GM23338 (cell line): ENCODE data around the gene FAM81A. TPM values are rescaled to one million over a fixed set of nuclear protein-coding genes. Genes with fewer than 3 reads are reported as not detected.

Experiments used
- ATAC-seq: fragments of 200-7000 bp; cut with Tn5 transposase; 3 replicates; pipeline ENCODE4 v1.9.1; 2020
- DNase-seq: peaks from one replicate; pipeline ENCODE4 v3.0.0-alpha.2; 2015; ENCODE audit warnings: low spot score
- H2AFZ ChIP-seq: fragments of 200-600 bp; sonication (generic); 2 replicates; pipeline ENCODE4 v1.8.0; 2016; ENCODE audit warnings: antibody characterized with exemption, mild to moderate bottlenecking, moderate library complexity
- H3F3A ChIP-seq: fragments of 200-600 bp; sonication (generic); replicated peaks from 2 replicates; pipeline ENCODE4 v1.8.0; 2017; ENCODE audit warnings: antibody characterized with exemption, mixed run types, low read depth
- H3K27ac ChIP-seq: fragments of 200-600 bp; sonication (generic); 2 replicates; pipeline ENCODE4 v1.6.1; 2016; ENCODE audit warnings: low read depth
- H3K27me3 ChIP-seq: fragments of 200-600 bp; sonication (generic); 2 replicates; pipeline ENCODE4 v1.8.0; 2016; ENCODE audit warnings: mild to moderate bottlenecking, mixed run types, moderate library complexity; ENCODE audit not compliant: insufficient read depth
- H3K36me3 ChIP-seq: fragments of 200-600 bp; sonication (generic); 2 replicates; pipeline ENCODE4 v1.8.0; 2016; ENCODE audit warnings: mild to moderate bottlenecking; ENCODE audit not compliant: insufficient read depth
- H3K4me1 ChIP-seq: fragments of 200-600 bp; sonication (generic); 2 replicates; pipeline ENCODE4 v1.8.0; 2016; ENCODE audit warnings: mild to moderate bottlenecking, moderate library complexity; ENCODE audit not compliant: insufficient read depth
- H3K4me2 ChIP-seq: fragments of 200-600 bp; sonication (generic); 2 replicates; pipeline ENCODE4 v1.7.1; 2017; ENCODE audit warnings: mixed run types
- H3K4me3 ChIP-seq: fragments of 200-600 bp; sonication (generic); 2 replicates; pipeline ENCODE4 v1.6.1; 2016; ENCODE audit warnings: mixed run types
- H3K79me2 ChIP-seq: fragments of 200-600 bp; sonication (generic); replicated peaks from 2 replicates; pipeline ENCODE4 v1.8.0; 2017; ENCODE audit warnings: mild to moderate bottlenecking; ENCODE audit not compliant: insufficient read depth
- H3K9me2 ChIP-seq: fragments of 200-600 bp; sonication (generic); 2 replicates; pipeline ENCODE4 v1.8.0; 2017; ENCODE audit not compliant: insufficient read depth
- H4K20me1 ChIP-seq: fragments of 200-600 bp; sonication (generic); replicated peaks from 2 replicates; pipeline ENCODE4 v1.8.0; 2017; ENCODE audit warnings: mild to moderate bottlenecking; ENCODE audit not compliant: insufficient read depth
- H3K27ac Mint-ChIP-seq: 2 replicates; pipeline ENCODE4 v1.8.0; 2020; ENCODE audit warnings: inconsistent platforms, mild to moderate bottlenecking, moderate library complexity, mixed read lengths
- H3K27me3 Mint-ChIP-seq: 3 replicates; pipeline ENCODE4 v1.8.0; 2022; ENCODE audit warnings: low read depth, mild to moderate bottlenecking, moderate library complexity, mixed read lengths, inconsistent platforms; ENCODE audit not compliant: insufficient read depth, poor library complexity
- H3K36me3 Mint-ChIP-seq: 3 replicates; pipeline ENCODE4 v1.8.0; 2021; ENCODE audit warnings: low read depth, mild to moderate bottlenecking, inconsistent platforms, moderate library complexity, mixed read lengths
- H3K4me1 Mint-ChIP-seq: 3 replicates; pipeline ENCODE4 v1.8.0; 2020; ENCODE audit warnings: mild to moderate bottlenecking, inconsistent platforms, mixed read lengths
- H3K4me3 Mint-ChIP-seq: 3 replicates; pipeline ENCODE4 v1.8.0; 2021; ENCODE audit warnings: moderate library complexity, mild to moderate bottlenecking, inconsistent platforms, mixed read lengths
- H3K9me3 Mint-ChIP-seq: 3 replicates; pipeline ENCODE4 v1.8.0; 2020; ENCODE audit warnings: moderate library complexity, mild to moderate bottlenecking, inconsistent platforms, mixed read lengths
- CREB1 ChIP-seq: fragments of 250-450 bp; sonication (Bioruptor Pico); IDR thresholded peaks from 2 replicates; pipeline ENCODE4 v1.5.0; 2020; ENCODE audit warnings: low read depth, mild to moderate bottlenecking, moderate library complexity
- EZH2 ChIP-seq: fragments of 200-600 bp; sonication (generic); IDR thresholded peaks from one replicate; pipeline ENCODE4 v1.8.0; 2017; ENCODE audit warnings: antibody characterized with exemption, mild to moderate bottlenecking, low read depth; ENCODE audit not compliant: unreplicated experiment
- EZH2phosphoT487 ChIP-seq: fragments of 200-600 bp; sonication (generic); IDR thresholded peaks from one replicate; pipeline ENCODE4 v1.8.1; 2018; ENCODE audit warnings: antibody characterized with exemption; ENCODE audit not compliant: unreplicated experiment
- JUNB ChIP-seq: IDR thresholded peaks from one replicate; pipeline ENCODE4 v1.6.1; 2016; ENCODE audit warnings: antibody characterized with exemption; ENCODE audit not compliant: unreplicated experiment
- NANOG ChIP-seq: IDR thresholded peaks from 2 replicates; pipeline ENCODE4 v1.6.1; 2016; ENCODE audit warnings: antibody characterized with exemption, borderline replicate concordance
- STAT1 ChIP-seq: IDR thresholded peaks from one replicate; pipeline ENCODE4 v1.6.1; 2016; ENCODE audit warnings: antibody characterized with exemption; ENCODE audit not compliant: unreplicated experiment
- ZNF114 ChIP-seq: fragments of 250-450 bp; sonication (Bioruptor Pico); IDR thresholded peaks from 2 replicates; pipeline ENCODE4 v1.5.0; 2020; ENCODE audit warnings: mild to moderate bottlenecking, moderate library complexity
- polyA plus RNA-seq: library from polyadenylated mRNA; unstranded; fragments of >200 nt; fragmentation: Nextera tagmentation; extraction: Ambion mirVana; gene quantifications from 2 replicates; pipeline ENCODE4 v1.2.1, GENCODE V29; 2016
- total RNA-seq: library from RNA; depleted of rRNA; stranded (reverse); fragments of >200 nt; shearing (Covaris generic); gene quantifications from 2 replicates; pipeline ENCODE4 v1.2.3, GENCODE V29; 2014
- TF ChIP-seq, protein P1 (sequence below): IDR thresholded peaks from one replicate; pipeline ENCODE4 v1.6.1; 2018; ENCODE audit warnings: antibody characterized with exemption; ENCODE audit not compliant: unreplicated experiment
- TF ChIP-seq, protein P2 (sequence below), 2 experiments: fragments of 200-600 bp in 1 of 2; sonication (generic) in 1 of 2; conservative IDR thresholded peaks; 2 replicates each; pipeline versions ENCODE4 v1.5.1 to v1.6.1; 2016 to 2017; ENCODE audit warnings: antibody characterized with exemption in 2 of 2, low read depth in 2 of 2, mild to moderate bottlenecking in 2 of 2, moderate library complexity in 1 of 2
- TF ChIP-seq, protein P3 (sequence below): IDR thresholded peaks from 2 replicates; pipeline ENCODE4 v1.6.1; 2016; ENCODE audit warnings: antibody characterized with exemption

Gene FAM81A
- total and polyA plus RNA-seq, 2 experiments from 2014 or later = 0.73 to 4.1 TPM

DNA sequence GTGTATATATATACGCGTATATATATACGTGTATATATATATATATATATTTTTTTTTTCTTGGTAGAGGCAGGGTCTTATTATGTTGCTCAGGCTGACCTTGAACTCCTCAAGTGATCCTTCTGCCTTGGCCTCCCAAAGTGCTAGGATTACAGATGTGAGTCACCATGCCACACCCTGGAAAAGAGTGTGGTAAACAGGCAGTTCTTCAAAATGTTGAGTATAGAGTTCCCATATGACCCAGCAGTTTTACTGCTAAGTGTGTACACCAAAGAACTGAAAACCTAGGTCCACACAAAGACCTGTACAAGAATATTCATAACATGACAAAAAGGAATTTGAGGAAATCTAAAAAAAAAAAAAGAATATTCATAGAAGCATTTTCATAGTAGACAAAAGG, 101.8 kb downstream of the FAM81A start:
- H3K27ac ChIP-seq = no peak overlapping the region
- DNase-seq = no peak
- no peaks in the 10 kb centered on the region for H3F3A ChIP-seq
- H4K20me1 ChIP-seq = no peaks in the 10 kb centered on the region
- TF ChIP-seq CREB1 (CRISPR knock-in tag) = no peak
- Mint-ChIP-seq H3K9me3 (no peaks in the 10 kb centered on the region), H3K27ac (no peak overlapping the region), H3K4me1 (no peaks in the 10 kb centered on the region; the same call in 2 of the 3 replicates), H3K36me3 (no peaks in the 10 kb centered on the region), H3K4me3 (no peak overlapping the region), H3K27me3 (peaks cover 9% of the 10 kb centered on the region)
- H2AFZ ChIP-seq = no peak overlapping the region
- no peaks in the 10 kb centered on the region for H3K4me1 ChIP-seq
- no peaks in the 10 kb centered on the region for H3K36me3 ChIP-seq
- no peak overlapping the region for H3K4me2 ChIP-seq
- H3K79me2 ChIP-seq = no peaks in the 10 kb centered on the region
- H3K4me3 ChIP-seq = no peak overlapping the region
- no peaks in the 10 kb centered on the region for H3K9me2 ChIP-seq
- ATAC-seq = no peak
- H3K27me3 ChIP-seq = no peaks in the 10 kb centered on the region

DNA sequence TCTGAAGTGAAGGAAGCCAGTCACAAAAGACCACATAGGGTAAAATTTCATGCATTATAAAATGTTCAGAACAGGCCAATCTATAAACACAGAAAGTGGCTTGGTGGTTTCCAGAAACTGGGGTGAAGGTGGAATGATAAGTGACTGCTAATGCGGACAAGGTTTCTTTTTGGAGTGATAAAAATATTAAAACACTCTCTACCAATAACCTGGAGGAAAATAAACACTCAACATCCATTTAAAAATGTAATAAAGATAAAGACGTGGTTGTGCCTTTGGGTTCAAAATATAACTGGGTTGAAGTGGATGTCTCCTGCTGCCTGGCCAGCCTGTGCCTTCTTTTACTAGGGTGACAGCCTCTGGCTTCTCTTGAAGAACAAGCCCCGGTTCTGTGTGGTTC, 102.7 kb downstream of the FAM81A start:
- H3K36me3 Mint-ChIP-seq = no peaks in the 10 kb centered on the region
- no peak for DNase-seq
- H3K27ac Mint-ChIP-seq = no peak overlapping the region

DNA sequence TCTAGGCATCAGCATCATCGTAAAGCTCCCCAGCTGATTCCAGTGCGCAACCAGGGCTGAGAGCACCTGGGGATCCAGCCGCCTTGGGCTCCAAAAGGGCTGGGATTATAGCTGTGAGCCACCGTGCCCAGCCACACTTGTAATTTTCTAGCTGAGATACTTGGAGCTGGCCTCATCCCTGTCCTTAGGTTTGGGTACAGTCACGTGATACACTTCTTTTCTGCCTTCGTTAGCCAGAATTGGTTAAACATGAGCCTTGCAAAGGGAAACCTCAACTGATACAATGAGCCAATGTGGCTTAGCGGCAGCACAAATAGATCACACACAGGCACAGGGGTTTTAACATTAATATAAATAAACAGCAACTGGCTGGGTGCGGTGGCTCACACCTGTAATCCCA, 103.8 kb downstream of the FAM81A start:
- Mint-ChIP-seq H3K4me1 (peaks cover 9% of the 10 kb centered on the region; the same call in 2 of the 3 replicates), H3K4me3 (no peak overlapping the region), H3K36me3 (no peaks in the 10 kb centered on the region), H3K27ac (no peak overlapping the region), H3K9me3 (0 out of 3 replicates have a peak, but pooled peaks cover 3% of the 10 kb centered on the region), H3K27me3 (peaks cover 15% of the 10 kb centered on the region)
- no peaks in the 10 kb centered on the region for H3K36me3 ChIP-seq
- H3K79me2 ChIP-seq = no peaks in the 10 kb centered on the region
- no peak overlapping the region for H3K4me3 ChIP-seq
- H3F3A ChIP-seq = no peaks in the 10 kb centered on the region
- ATAC-seq (no peak), DNase-seq (no peak)
- H3K9me2 ChIP-seq = peaks cover 4% of the 10 kb centered on the region; the same call in 1 of the 2 replicates
- peaks cover 3% of the 10 kb centered on the region; the same call in 1 of the 2 replicates for H3K4me1 ChIP-seq
- 0 out of 2 replicates have a peak, but pooled peaks cover 3% of the 10 kb centered on the region for H3K27me3 ChIP-seq
- no peak overlapping the region for H2AFZ ChIP-seq
- H3K27ac ChIP-seq = no peak overlapping the region
- H4K20me1 ChIP-seq = no peaks in the 10 kb centered on the region
- no peak overlapping the region for H3K4me2 ChIP-seq
- TF ChIP-seq STAT1 (no peak), ZNF114 (CRISPR knock-in tag) (no peak), EZH2phosphoT487 (no peak), CREB1 (CRISPR knock-in tag) (no peak), NANOG (no peak), EZH2 (no peak), JUNB (no peak)
- TF ChIP-seq, protein P1, sequence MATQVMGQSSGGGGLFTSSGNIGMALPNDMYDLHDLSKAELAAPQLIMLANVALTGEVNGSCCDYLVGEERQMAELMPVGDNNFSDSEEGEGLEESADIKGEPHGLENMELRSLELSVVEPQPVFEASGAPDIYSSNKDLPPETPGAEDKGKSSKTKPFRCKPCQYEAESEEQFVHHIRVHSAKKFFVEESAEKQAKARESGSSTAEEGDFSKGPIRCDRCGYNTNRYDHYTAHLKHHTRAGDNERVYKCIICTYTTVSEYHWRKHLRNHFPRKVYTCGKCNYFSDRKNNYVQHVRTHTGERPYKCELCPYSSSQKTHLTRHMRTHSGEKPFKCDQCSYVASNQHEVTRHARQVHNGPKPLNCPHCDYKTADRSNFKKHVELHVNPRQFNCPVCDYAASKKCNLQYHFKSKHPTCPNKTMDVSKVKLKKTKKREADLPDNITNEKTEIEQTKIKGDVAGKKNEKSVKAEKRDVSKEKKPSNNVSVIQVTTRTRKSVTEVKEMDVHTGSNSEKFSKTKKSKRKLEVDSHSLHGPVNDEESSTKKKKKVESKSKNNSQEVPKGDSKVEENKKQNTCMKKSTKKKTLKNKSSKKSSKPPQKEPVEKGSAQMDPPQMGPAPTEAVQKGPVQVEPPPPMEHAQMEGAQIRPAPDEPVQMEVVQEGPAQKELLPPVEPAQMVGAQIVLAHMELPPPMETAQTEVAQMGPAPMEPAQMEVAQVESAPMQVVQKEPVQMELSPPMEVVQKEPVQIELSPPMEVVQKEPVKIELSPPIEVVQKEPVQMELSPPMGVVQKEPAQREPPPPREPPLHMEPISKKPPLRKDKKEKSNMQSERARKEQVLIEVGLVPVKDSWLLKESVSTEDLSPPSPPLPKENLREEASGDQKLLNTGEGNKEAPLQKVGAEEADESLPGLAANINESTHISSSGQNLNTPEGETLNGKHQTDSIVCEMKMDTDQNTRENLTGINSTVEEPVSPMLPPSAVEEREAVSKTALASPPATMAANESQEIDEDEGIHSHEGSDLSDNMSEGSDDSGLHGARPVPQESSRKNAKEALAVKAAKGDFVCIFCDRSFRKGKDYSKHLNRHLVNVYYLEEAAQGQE = no peak

More for the DNA sequence above, 102.7 kb downstream of the FAM81A start:
- Histone ChIP-seq H3K4me2 (no peak overlapping the region), H4K20me1 (no peaks in the 10 kb centered on the region), H3F3A (no peaks in the 10 kb centered on the region), H3K36me3 (no peaks in the 10 kb centered on the region), H3K27ac (no peak overlapping the region), H2AFZ (no peak overlapping the region), H3K9me2 (no peaks in the 10 kb centered on the region), H3K79me2 (no peaks in the 10 kb centered on the region), H3K4me1 (no peaks in the 10 kb centered on the region), H3K4me3 (no peak overlapping the region), H3K27me3 (no peaks in the 10 kb centered on the region)
- Mint-ChIP-seq H3K9me3 (no peaks in the 10 kb centered on the region), H3K27me3 (peaks cover 9% of the 10 kb centered on the region), H3K4me3 (no peak overlapping the region), H3K4me1 (peaks cover under 1% of the 10 kb centered on the region; the same call in 1 of the 3 replicates)
- no peak for ATAC-seq
- TF ChIP-seq, protein P2, sequence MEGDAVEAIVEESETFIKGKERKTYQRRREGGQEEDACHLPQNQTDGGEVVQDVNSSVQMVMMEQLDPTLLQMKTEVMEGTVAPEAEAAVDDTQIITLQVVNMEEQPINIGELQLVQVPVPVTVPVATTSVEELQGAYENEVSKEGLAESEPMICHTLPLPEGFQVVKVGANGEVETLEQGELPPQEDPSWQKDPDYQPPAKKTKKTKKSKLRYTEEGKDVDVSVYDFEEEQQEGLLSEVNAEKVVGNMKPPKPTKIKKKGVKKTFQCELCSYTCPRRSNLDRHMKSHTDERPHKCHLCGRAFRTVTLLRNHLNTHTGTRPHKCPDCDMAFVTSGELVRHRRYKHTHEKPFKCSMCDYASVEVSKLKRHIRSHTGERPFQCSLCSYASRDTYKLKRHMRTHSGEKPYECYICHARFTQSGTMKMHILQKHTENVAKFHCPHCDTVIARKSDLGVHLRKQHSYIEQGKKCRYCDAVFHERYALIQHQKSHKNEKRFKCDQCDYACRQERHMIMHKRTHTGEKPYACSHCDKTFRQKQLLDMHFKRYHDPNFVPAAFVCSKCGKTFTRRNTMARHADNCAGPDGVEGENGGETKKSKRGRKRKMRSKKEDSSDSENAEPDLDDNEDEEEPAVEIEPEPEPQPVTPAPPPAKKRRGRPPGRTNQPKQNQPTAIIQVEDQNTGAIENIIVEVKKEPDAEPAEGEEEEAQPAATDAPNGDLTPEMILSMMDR (conservative IDR thresholded peaks at IDR 0.05; ENCODE audit: low read depth in 2 of 2) = no peak
- TF ChIP-seq STAT1 = no peak
- no peak for TF ChIP-seq ZNF114 (CRISPR knock-in tag)
- no peak for TF ChIP-seq EZH2phosphoT487
- no peak for TF ChIP-seq JUNB
- TF ChIP-seq, protein P3, sequence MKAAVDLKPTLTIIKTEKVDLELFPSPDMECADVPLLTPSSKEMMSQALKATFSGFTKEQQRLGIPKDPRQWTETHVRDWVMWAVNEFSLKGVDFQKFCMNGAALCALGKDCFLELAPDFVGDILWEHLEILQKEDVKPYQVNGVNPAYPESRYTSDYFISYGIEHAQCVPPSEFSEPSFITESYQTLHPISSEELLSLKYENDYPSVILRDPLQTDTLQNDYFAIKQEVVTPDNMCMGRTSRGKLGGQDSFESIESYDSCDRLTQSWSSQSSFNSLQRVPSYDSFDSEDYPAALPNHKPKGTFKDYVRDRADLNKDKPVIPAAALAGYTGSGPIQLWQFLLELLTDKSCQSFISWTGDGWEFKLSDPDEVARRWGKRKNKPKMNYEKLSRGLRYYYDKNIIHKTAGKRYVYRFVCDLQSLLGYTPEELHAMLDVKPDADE = no peak
- no peak for TF ChIP-seq NANOG
- TF ChIP-seq CREB1 (CRISPR knock-in tag) = no peak
